Measurements from ENCODE around the gene CAMSAP1. TPM values are rescaled to one million over a fixed set of nuclear protein-coding genes. Genes with fewer than 3 reads are reported as not detected.
A peak's percentile ranks its signal among the peaks of the same experiment; 100 is the strongest.

Gene CAMSAP1
- 10 to 100 TPM; 21.1 to 29.8 TPM for total RNA-seq
- 1 to 10 TPM; 5.0 to 9.1 TPM for polyA plus RNA-seq
- long read RNA-seq, donor 1, partial matches to known transcripts = 6 of 7 reads
- long read RNA-seq, donor 1, other reads (novel, unspliced or antisense) = 0 of 7 reads
- long read RNA-seq, donor 2 = 0 reads
- long read RNA-seq, donor 3, partial matches to known transcripts = 0 of 1 reads
- long read RNA-seq, donor 3, other reads (novel, unspliced or antisense) = 0 of 1 reads
- long read RNA-seq, donor 4 = 0 reads
- long read RNA-seq, donor 5, partial matches to known transcripts = 5 of 7 reads
- long read RNA-seq, donor 5, other reads (novel, unspliced or antisense) = 0 of 7 reads

DNA sequence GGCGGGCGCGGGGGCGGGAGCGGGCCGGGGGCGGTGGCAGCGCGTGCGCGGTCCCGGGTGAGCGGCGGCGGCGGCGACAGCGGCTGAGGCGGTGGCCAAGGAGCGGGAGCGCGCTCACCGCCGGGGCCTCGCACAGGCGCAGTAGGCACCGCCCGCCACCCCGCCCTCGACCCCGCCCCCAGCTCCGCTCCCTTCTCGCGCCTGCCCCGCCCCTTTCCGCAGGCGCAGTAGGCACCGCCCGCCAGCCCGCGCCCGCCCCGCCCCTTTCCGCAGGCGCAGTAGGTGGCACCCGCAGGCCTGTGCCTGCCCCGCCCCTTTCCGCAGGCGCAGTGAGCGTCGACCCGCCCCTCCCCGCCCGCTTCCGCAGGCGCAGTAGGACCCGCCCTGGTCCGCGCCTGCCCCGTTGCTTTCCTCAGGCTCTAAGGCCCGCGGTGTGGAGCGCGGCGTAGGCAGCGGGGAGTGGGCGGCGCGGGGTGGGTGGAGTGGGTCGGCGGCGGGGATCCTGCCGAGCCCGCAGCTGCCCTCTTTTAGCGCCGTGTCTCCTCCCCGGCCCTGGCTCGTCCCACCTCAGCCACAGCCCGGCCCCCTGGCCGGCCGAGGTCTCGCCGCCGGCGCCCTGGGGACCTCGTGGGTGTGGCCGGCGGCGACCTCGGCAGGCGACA is at the start of gene CAMSAP1:
TSS of gene CAMSAP1 (minus strand) at position 116 of the 662 bp plus-strand sequence. CDS start 387 bp downstream, outside the sequence.
- Histone ChIP-seq H3K4me1 (ENCODE audit: control insufficient read depth in 5 of 5, insufficient read depth in 5 of 5, low read length in 5 of 5) (peaks cover 11 to 23% (median 18%) of the 10 kb centered on the region in 5 donors), H3K36me3 (ENCODE audit: control insufficient read depth in 4 of 4, insufficient read depth in 4 of 4, low read length in 4 of 4) (peaks cover 0 to 21% (median 5%) of the 10 kb centered on the region in 4 donors), H3K27ac (ENCODE audit: low read depth in 1 of 2, low read length in 1 of 2) (peak within 1 kb of the TSS; percentile 86 to 90), H3K9ac (ENCODE audit: insufficient read depth in 1 of 2, low read length in 2 of 2) (peak within 1 kb of the TSS in 1 of 2 donors; percentile 84), H3K27me3 (ENCODE audit: control insufficient read depth in 3 of 3, insufficient read depth in 3 of 3, low read length in 2 of 3) (no peaks in the 10 kb centered on the region), H3K4me3 (peak within 1 kb of the TSS; percentile 86), H3K9me3 (ENCODE audit: control insufficient read depth in 4 of 4, insufficient read depth in 3 of 4, low read length in 3 of 4) (peaks cover 0 to 2% (median 0%) of the 10 kb centered on the region in 4 donors)
- no peak for TF ChIP-seq CTCF (IDR thresholded peaks at IDR 0.05; ENCODE audit: control extremely low read depth, extremely low read depth)
- peak; percentile 95 for ATAC-seq (ENCODE audit: insufficient read depth, low FRiP score)
- WGBS, 2 donors = 0 to 1% methylated on average over 26 to 91 of the region's 91 CpGs
- DNase-seq = peak; percentile 95 to 98 (median 97)

- H3K4me1 ChIP-seq (ENCODE audit: control insufficient read depth in 5 of 5, insufficient read depth in 5 of 5, low read length in 5 of 5) = peaks cover 0 to 14% (median 5%) of the 10 kb centered on the region in 5 donors
- H3K9me3 ChIP-seq (ENCODE audit: control insufficient read depth in 4 of 4, insufficient read depth in 3 of 4, low read length in 3 of 4) = no peaks in the 10 kb centered on the region
- no peak for ATAC-seq (ENCODE audit: insufficient read depth, low FRiP score)
- peaks cover 4 to 24% (median 14%) of the 10 kb centered on the region in 4 donors for H3K36me3 ChIP-seq (ENCODE audit: control insufficient read depth in 4 of 4, insufficient read depth in 4 of 4, low read length in 4 of 4)
- H3K4me3 ChIP-seq = no peak overlapping the region
- DNase-seq = peak in 1 of 3 donors; percentile 36
- H3K27ac ChIP-seq (ENCODE audit: low read depth in 1 of 2, low read length in 1 of 2) = no peak overlapping the region
- H3K9ac ChIP-seq (ENCODE audit: insufficient read depth in 1 of 2, low read length in 2 of 2) = no peak overlapping the region
- WGBS, 2 donors = 87 to 92% methylated on average over 8 of the region's 8 CpGs
- no peaks in the 10 kb centered on the region for H3K27me3 ChIP-seq (ENCODE audit: control insufficient read depth in 3 of 3, insufficient read depth in 3 of 3, low read length in 2 of 3)
- TF ChIP-seq CTCF (IDR thresholded peaks at IDR 0.05; ENCODE audit: control extremely low read depth, extremely low read depth) = no peak
These were observed 49.4 kb upstream of the CAMSAP1 start for GRCh38 chr9:135956802-135957174.

DNA sequence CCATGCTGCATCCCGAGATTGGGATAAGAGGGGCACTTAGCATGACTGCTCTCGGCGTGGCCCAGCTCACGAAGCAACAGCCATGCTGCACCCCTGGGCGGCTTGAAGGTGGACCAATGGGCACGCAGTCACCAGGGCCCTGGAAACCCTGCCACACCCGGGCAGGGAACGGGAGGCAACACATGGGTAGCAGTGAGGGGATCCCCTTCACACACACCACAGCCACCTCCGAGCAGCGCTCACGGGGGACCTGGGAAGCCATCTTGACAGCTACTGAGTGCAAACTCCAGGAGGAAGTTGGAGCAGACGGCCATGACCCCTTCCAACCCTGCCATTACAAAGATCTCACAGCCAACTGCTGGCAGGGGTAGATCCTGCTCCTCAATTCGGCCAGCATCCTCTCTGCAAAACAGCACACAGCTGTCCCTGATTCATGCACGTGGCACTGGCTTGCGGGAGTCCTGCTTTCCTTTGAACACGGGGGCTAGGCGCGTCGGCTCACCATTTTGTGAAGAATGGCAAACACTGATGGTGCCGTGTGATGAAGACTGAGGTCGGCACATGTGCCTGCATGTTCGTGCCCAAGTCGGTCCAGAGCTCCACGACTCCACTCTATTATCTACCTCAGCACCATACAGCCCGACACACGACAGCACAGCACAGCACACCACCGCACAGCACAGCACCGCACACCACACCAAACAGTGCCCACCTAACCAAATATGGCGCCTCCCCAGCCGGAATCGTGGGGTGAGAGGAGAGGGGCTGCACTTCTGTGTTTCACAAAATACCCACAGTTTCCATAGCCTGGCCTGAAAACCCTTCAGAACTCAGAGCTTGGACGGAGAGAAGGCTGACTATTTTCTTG is 48.8 kb upstream of the CAMSAP1 start:
- ATAC-seq (ENCODE audit: insufficient read depth, low FRiP score) = no peak
- no peak for DNase-seq

More for the DNA sequence above, 48.8 kb upstream of the CAMSAP1 start:
- H3K4me3 ChIP-seq = no peak overlapping the region
- no peak overlapping the region for H3K27ac ChIP-seq (ENCODE audit: low read depth in 1 of 2, low read length in 1 of 2)
- peaks cover 0 to 11% (median 5%) of the 10 kb centered on the region in 5 donors for H3K4me1 ChIP-seq (ENCODE audit: control insufficient read depth in 5 of 5, insufficient read depth in 5 of 5, low read length in 5 of 5)
- no peaks in the 10 kb centered on the region for H3K9me3 ChIP-seq (ENCODE audit: control insufficient read depth in 4 of 4, insufficient read depth in 3 of 4, low read length in 3 of 4)
- WGBS, 2 donors = 89 to 93% methylated on average over 32 of the region's 32 CpGs
- peaks cover 4 to 24% (median 15%) of the 10 kb centered on the region in 4 donors for H3K36me3 ChIP-seq (ENCODE audit: control insufficient read depth in 4 of 4, insufficient read depth in 4 of 4, low read length in 4 of 4)
- no peaks in the 10 kb centered on the region for H3K27me3 ChIP-seq (ENCODE audit: control insufficient read depth in 3 of 3, insufficient read depth in 3 of 3, low read length in 2 of 3)
- no peak for TF ChIP-seq CTCF (IDR thresholded peaks at IDR 0.05; ENCODE audit: control extremely low read depth, extremely low read depth)
- H3K9ac ChIP-seq (ENCODE audit: insufficient read depth in 1 of 2, low read length in 2 of 2) = no peak overlapping the region

Data from lung (tissue), 16 donors.